Trophoblast cell (in vitro differentiated cells and primary cell): ENCODE results near the gene RGSL1.
A peak's percentile ranks its signal among the peaks of the same experiment; 100 is the strongest.

Experiments
- DNase-seq, 2 donors: peaks; one replicate each; pipeline ENCODE4 v3.0.0-alpha.2; 2016
- H2AFZ ChIP-seq: 2 replicates; pipeline ENCODE4 v1.6.1; 2013; ENCODE audit warnings: low read length, moderate library complexity, mild to moderate bottlenecking; ENCODE audit not compliant: insufficient read depth, poor library complexity
- H2AK5ac ChIP-seq: 2 replicates; pipeline ENCODE4 v1.6.1; 2013; ENCODE audit warnings: mild to moderate bottlenecking, low read length
- H2BK120ac ChIP-seq: 2 replicates; pipeline ENCODE4 v1.6.1; 2013; ENCODE audit warnings: low read length, mild to moderate bottlenecking, moderate library complexity; ENCODE audit not compliant: insufficient read depth, poor library complexity
- H2BK12ac ChIP-seq: 2 replicates; pipeline ENCODE4 v1.6.1; 2013; ENCODE audit warnings: mild to moderate bottlenecking, low read length, moderate library complexity
- H2BK5ac ChIP-seq: 2 replicates; pipeline ENCODE4 v1.6.1; 2013; ENCODE audit warnings: low read length, low read depth, moderate library complexity, mild to moderate bottlenecking; ENCODE audit not compliant: poor library complexity
- H3K14ac ChIP-seq: 2 replicates; pipeline ENCODE4 v1.6.1; 2013; ENCODE audit warnings: mild to moderate bottlenecking, low read length
- H3K18ac ChIP-seq: 2 replicates; pipeline ENCODE4 v1.6.1; 2013; ENCODE audit warnings: mild to moderate bottlenecking, low read length
- H3K23ac ChIP-seq: 2 replicates; pipeline ENCODE4 v1.6.1; 2013; ENCODE audit warnings: low read length
- H3K27ac ChIP-seq: 2 replicates; pipeline ENCODE4 v1.5.1; 2013; ENCODE audit warnings: low read depth, mild to moderate bottlenecking, inconsistent platforms, low read length, moderate library complexity
- H3K27me3 ChIP-seq: 2 replicates; pipeline ENCODE4 v1.6.1; 2013; ENCODE audit warnings: inconsistent platforms, mild to moderate bottlenecking, low read length, moderate library complexity; ENCODE audit not compliant: insufficient read depth
- H3K36me3 ChIP-seq, 2 experiments: 1 replicate in 1 of 2; 2 replicates in 1 of 2; pipeline ENCODE4 v1.6.1; 2013; ENCODE audit warnings: low read length in 2 of 2, mild to moderate bottlenecking in 2 of 2, moderate library complexity in 1 of 2; ENCODE audit not compliant: insufficient read depth in 2 of 2, control insufficient read depth in 1 of 2
- H3K4ac ChIP-seq: 2 replicates; pipeline ENCODE4 v1.6.1; 2013; ENCODE audit warnings: low read depth, mild to moderate bottlenecking, low read length, moderate library complexity
- H3K4me1 ChIP-seq, 2 experiments: 1 replicate in 1 of 2; 2 replicates in 1 of 2; pipeline ENCODE4 v1.6.1; 2013; ENCODE audit warnings: low read length in 2 of 2, mild to moderate bottlenecking in 2 of 2, moderate library complexity in 1 of 2; ENCODE audit not compliant: insufficient read depth in 2 of 2, control insufficient read depth in 1 of 2
- H3K4me2 ChIP-seq: 2 replicates; pipeline ENCODE4 v1.6.1; 2013; ENCODE audit warnings: inconsistent platforms, mild to moderate bottlenecking, low read length, moderate library complexity
- H3K4me3 ChIP-seq: 2 replicates; pipeline ENCODE4 v1.5.1; 2013; ENCODE audit warnings: mild to moderate bottlenecking, low read depth, low read length, inconsistent platforms
- H3K79me1 ChIP-seq: one replicate; pipeline ENCODE4 v1.6.1; 2013; ENCODE audit warnings: low read length
- H3K79me2 ChIP-seq: 2 replicates; pipeline ENCODE4 v1.6.1; 2013; ENCODE audit warnings: low read length, mild to moderate bottlenecking; ENCODE audit not compliant: control insufficient read depth, insufficient read depth, poor library complexity
- H3K9ac ChIP-seq: 2 replicates; pipeline ENCODE4 v1.6.1; 2013; ENCODE audit warnings: mild to moderate bottlenecking, low read length
- H3K9me3 ChIP-seq: 2 replicates; pipeline ENCODE4 v1.6.1; 2013; ENCODE audit warnings: low read depth, mild to moderate bottlenecking, control low read depth, inconsistent platforms, low read length; ENCODE audit not compliant: insufficient read depth
- H4K12ac ChIP-seq: 2 replicates; pipeline ENCODE4 v1.6.1; 2013; ENCODE audit warnings: low read depth, mild to moderate bottlenecking, low read length, moderate library complexity
- H4K8ac ChIP-seq: 2 replicates; pipeline ENCODE4 v1.6.1; 2013; ENCODE audit warnings: low read depth, mild to moderate bottlenecking, low read length, moderate library complexity
- H4K91ac ChIP-seq: one replicate; pipeline ENCODE4 v1.6.1; 2013; ENCODE audit warnings: low read depth, mild to moderate bottlenecking, low read length, moderate library complexity
- WGBS: extraction: QIAGEN DNeasy Blood & Tissue Kit; methylation state at CpG from one replicate; pipeline ENCODE4 v1.1.7; 2013; ENCODE audit warnings: missing lambda C conversion rate; ENCODE audit not compliant: insufficient read length, insufficient coverage; ENCODE audit errors: extremely low coverage; 5-methylcytosine and 5-hydroxymethylcytosine counted together

Gene RGSL1

GRCh38 chr1:182584746-182585145 is 134.8 kb downstream of the RGSL1 start:
- no peak for DNase-seq
- Histone ChIP-seq H3K9ac (no peak overlapping the region), H2BK12ac (no peak overlapping the region), H3K27me3 (no peaks in the 10 kb centered on the region), H3K4me1 (no peaks in the 10 kb centered on the region), H2BK120ac (no peak overlapping the region), H2AK5ac (no peak overlapping the region), H3K4ac (no peak overlapping the region), H3K36me3 (peaks cover 0 to 1% of the 10 kb centered on the region in 2 experiments), H4K91ac (no peak overlapping the region), H2AFZ (no peak overlapping the region), H3K4me3 (no peak overlapping the region), H3K79me2 (no peaks in the 10 kb centered on the region), H3K14ac (no peak overlapping the region), H4K8ac (no peak overlapping the region), H4K12ac (no peak overlapping the region), H3K18ac (no peak overlapping the region), H3K23ac (no peak overlapping the region), H3K27ac (no peak overlapping the region), H3K9me3 (no peaks in the 10 kb centered on the region), H2BK5ac (no peak overlapping the region), H3K79me1 (no peaks in the 10 kb centered on the region), H3K4me2 (no peak overlapping the region)
- no CpG with 5 or more reads among the region's 4 CpGs for WGBS

DNA sequence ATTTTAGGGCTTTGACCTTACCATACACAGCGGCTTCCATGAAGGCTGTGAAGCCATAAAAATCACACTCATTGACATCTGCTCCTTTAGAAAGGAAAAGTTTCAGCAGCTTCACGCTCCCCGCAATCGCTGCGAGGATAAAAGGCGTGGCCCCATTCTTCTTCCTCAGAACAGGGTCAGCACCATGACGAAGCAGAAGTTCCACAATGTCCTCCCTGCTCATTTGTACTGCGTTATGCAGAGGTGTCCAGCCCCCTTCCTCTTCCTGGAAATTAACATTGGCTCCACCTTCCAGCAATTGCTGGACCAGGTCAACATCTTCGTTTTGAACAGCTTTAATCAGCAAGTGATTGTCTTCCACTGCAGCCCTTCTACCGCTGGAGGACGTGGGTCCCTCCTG is 136.4 kb downstream of the RGSL1 start:
- H3K27me3 ChIP-seq: no peaks in the 10 kb centered on the region
- no peaks in the 10 kb centered on the region for H3K4me1 ChIP-seq
- no peak for DNase-seq
- no peak overlapping the region for H4K91ac ChIP-seq
- no peak overlapping the region for H3K9ac ChIP-seq
- no peak overlapping the region for H2AK5ac ChIP-seq
- no CpG with 5 or more reads among the region's 11 CpGs for WGBS
- H3K4me3 ChIP-seq: no peak overlapping the region
- H3K27ac ChIP-seq: no peak overlapping the region
- H4K8ac ChIP-seq: no peak overlapping the region
- H3K9me3 ChIP-seq: no peaks in the 10 kb centered on the region
- H2BK120ac ChIP-seq: no peak overlapping the region
- H3K4ac ChIP-seq: no peak overlapping the region
- H3K14ac ChIP-seq: no peak overlapping the region
- H2BK5ac ChIP-seq: no peak overlapping the region
- H2AFZ ChIP-seq: no peak overlapping the region
- H3K79me2 ChIP-seq: no peaks in the 10 kb centered on the region
- no peak overlapping the region for H3K23ac ChIP-seq
- no peaks in the 10 kb centered on the region for H3K79me1 ChIP-seq
- no peaks in the 10 kb centered on the region for H3K36me3 ChIP-seq
- no peak overlapping the region for H4K12ac ChIP-seq
- H3K18ac ChIP-seq: no peak overlapping the region
- no peak overlapping the region for H3K4me2 ChIP-seq
- no peak overlapping the region for H2BK12ac ChIP-seq

DNA sequence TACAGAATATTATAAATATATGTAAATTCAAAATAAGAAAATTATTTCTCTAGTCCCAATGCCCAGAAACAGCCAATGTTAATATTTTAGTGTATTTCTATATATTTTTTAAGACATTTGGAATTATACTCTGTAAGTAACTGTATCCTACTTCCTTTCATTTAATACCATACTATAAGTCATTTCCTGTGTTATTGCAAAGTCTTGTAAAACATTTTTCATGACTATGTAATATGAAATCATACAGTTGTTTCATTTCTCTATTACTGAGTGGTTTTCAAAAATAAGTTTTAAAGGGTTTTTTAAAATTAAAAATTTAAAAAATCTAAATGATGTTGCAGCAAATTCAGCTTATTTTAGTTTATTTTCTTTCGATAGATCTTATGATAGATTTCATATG is 137.1 kb downstream of the RGSL1 start:
- H2BK5ac ChIP-seq: no peak overlapping the region
- no peak overlapping the region for H3K27ac ChIP-seq
- H2AK5ac ChIP-seq: no peak overlapping the region
- H3K4me2 ChIP-seq: no peak overlapping the region
- H4K91ac ChIP-seq: no peak overlapping the region
- H3K27me3 ChIP-seq: no peaks in the 10 kb centered on the region
- DNase-seq: no peak
- no peak overlapping the region for H3K23ac ChIP-seq
- H3K18ac ChIP-seq: no peak overlapping the region
- no peak overlapping the region for H3K4me3 ChIP-seq
- H4K12ac ChIP-seq: no peak overlapping the region
- H4K8ac ChIP-seq: no peak overlapping the region
- no peaks in the 10 kb centered on the region for H3K79me1 ChIP-seq
- H2AFZ ChIP-seq: no peak overlapping the region
- no peaks in the 10 kb centered on the region for H3K4me1 ChIP-seq
- H3K79me2 ChIP-seq: no peaks in the 10 kb centered on the region
- H3K9me3 ChIP-seq: no peaks in the 10 kb centered on the region
- H3K4ac ChIP-seq: no peak overlapping the region
- H3K36me3 ChIP-seq: no peaks in the 10 kb centered on the region
- no peak overlapping the region for H2BK12ac ChIP-seq
- H3K14ac ChIP-seq: no peak overlapping the region
- WGBS: no CpG with 5 or more reads among the region's 1 CpG
- H2BK120ac ChIP-seq: no peak overlapping the region
- H3K9ac ChIP-seq: no peak overlapping the region

DNA sequence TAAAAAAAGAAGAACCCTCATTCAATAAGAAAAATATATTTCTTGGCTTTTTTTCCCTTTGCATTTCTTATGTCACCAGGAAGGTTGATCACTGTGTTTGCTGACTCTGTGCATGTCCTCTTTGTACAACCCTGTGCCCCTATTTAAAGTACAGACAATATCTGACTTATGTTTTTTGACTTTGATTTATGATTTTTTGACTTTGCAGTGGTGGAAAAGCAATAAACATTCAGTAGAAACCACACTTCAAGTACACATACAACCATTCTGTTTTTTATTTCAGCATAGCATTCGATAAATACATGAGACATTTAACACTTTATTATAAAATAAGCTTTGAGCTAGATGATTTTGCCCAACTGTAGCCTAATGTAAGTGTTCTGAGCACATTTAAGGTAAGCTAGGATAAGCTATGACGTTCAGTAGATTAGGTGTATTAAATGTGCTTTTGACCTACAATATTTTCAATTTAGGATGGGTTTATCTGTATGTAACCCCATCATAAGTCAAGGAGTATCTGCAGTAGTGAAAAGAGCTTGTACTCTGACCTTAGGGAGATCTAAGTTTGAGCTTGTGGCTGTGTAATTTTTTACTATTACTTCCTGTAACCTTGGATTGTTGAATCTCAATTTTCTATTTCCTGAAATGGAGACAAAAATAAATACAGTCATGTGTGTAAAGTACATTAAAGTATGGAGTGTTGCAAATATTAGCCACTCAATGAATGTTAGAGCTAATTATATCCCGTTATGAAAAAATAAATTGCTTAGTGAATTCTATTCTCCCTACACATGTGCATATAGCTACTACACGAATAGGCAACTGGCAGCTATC is 137.9 kb downstream of the RGSL1 start:
- H3K9me3 ChIP-seq: no peaks in the 10 kb centered on the region
- H2BK5ac ChIP-seq: no peak overlapping the region
- no peaks in the 10 kb centered on the region for H3K27me3 ChIP-seq
- no peak overlapping the region for H2BK12ac ChIP-seq
- H2AK5ac ChIP-seq: no peak overlapping the region
- no peaks in the 10 kb centered on the region for H3K79me1 ChIP-seq
- no peak overlapping the region for H2AFZ ChIP-seq
- peak overlapping the region; percentile 61 for H3K4me2 ChIP-seq
- no CpG with 5 or more reads among the region's 4 CpGs for WGBS
- no peak overlapping the region for H4K12ac ChIP-seq
- H3K4ac ChIP-seq: no peak overlapping the region
- no peaks in the 10 kb centered on the region for H3K36me3 ChIP-seq
- no peaks in the 10 kb centered on the region for H3K79me2 ChIP-seq
- no peak overlapping the region for H3K27ac ChIP-seq
- no peak overlapping the region for H3K4me3 ChIP-seq
- no peak overlapping the region for H3K14ac ChIP-seq
- no peak overlapping the region for H3K23ac ChIP-seq
- DNase-seq: no peak
- H3K18ac ChIP-seq: no peak overlapping the region
- no peak overlapping the region for H4K8ac ChIP-seq
- no peak overlapping the region for H3K9ac ChIP-seq
- no peaks in the 10 kb centered on the region for H3K4me1 ChIP-seq
- no peak overlapping the region for H4K91ac ChIP-seq
- H2BK120ac ChIP-seq: no peak overlapping the region
